Measurements from ENCODE around the gene ZNF526.

The ZNF526 gene

DNA sequence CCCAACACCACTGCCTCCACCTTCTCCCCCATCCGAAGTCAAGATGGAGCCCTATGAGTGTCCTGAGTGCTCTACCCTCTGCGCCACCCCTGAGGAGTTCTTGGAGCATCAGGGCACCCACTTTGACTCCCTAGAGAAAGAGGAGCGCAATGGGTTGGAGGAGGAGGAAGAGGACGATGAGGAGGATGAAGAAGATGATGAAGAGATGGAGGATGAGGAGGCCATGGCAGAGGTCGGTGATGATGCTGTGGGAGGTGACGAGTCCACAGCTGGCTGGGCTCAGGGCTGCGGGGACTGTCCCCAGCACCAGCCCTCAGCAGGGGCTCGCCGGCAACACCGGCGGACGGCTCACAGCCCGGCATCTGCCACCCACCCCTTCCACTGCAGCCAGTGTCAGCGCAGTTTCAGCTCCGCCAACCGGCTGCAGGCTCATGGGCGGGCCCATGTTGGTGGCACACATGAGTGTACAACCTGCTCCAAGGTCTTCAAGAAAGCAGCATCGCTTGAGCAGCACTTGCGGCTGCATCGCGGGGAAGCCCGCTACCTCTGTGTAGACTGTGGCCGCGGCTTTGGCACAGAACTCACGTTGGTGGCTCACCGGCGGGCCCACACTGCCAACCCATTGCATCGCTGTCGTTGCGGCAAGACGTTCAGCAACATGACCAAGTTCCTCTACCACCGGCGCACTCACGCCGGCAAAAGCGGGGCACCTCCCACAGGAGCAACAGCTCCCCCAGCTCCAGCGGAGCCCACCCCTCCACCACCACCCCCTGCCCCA is 5.0 kb downstream of the ZNF526 start:
- DNase-seq (ENCODE audit: low read depth): no peak

DNA sequence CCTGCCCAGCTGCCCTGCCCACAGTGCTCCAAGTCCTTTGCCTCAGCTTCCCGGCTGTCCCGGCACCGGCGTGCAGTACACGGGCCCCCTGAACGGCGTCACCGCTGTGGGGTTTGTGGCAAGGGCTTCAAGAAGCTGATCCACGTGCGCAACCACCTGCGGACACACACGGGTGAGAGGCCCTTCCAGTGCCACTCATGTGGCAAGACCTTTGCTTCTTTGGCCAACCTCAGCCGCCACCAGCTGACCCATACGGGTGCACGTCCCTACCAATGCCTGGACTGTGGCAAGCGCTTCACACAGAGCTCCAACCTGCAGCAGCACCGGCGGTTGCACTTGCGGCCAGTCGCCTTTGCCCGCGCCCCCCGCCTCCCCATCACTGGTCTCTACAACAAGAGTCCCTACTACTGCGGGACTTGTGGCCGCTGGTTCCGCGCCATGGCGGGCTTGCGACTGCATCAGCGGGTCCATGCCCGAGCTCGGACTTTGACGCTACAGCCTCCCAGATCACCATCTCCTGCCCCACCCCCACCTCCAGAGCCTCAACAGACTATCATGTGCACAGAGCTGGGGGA is 5.7 kb downstream of the ZNF526 start:
- DNase-seq (ENCODE audit: low read depth): no peak

DNA sequence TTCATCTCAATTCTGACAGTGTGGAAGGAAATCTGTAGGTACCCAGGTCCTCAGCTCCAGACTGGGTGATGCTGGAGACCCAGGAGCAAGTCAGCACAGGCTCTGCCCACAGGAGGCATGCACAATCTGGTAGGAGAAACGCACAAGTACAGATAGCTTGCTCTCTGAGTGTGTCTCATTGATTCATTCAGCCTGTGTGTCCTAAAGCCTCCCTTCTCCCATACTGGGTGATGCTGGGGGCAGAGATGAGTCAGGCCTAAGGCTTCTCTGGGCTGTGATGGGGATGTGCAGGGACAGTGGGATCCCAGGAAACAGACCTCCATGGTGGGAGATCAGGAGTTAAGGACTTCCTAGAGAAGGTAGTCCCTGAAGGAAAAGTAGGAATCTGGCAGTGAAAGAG is 6.8 kb downstream of the ZNF526 start:
- DNase-seq (ENCODE audit: low read depth): no peak

DNA sequence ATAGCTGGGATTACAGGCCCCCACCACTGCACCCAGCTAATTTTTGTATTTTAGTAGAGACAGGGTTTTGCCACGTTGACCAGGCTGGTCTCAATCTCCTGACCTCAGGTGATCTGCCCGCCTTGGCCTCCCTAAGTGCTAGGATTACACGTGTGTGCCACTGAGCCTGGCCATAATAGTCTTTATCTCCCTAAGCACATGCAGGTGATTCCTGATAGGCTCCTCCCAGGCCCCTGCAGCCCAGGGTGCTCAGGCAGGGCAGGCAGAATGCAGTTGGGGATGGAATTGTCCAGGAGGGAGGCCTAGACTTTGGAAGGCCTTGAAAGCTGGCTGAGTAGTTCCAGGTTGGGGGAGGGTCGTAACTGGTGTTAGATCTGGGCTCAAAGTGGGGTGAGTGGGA is 8.5 kb downstream of the ZNF526 start:
- DNase-seq (ENCODE audit: low read depth): no peak

DNA sequence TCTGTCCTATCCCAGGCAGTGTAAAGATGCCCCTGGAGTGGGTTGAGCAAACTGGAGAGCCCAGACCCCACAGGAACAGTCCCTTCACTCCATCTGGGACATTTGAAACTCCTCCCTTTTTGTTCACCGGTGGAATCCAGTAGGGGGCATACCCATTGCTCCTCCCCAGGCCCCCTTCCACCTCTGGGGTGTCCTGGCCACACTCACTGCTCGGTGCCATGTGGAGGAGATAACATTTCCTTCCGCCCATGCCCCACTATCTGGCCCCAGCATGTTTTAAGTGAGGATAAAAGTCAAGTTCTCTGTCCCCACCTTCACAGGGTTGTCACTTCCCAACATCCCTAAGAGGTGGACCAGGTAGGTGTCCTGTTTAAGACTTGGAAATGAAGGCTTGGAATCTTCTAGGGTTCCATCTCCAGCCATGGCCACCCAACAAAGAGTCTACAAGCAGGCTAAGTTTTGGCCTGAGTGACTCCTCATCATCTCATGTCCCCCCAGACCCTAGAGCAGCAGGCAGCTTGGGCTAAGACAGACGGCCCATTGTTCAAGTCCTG is 9.3 kb downstream of the ZNF526 start:
- DNase-seq (ENCODE audit: low read depth): no peak

DNA sequence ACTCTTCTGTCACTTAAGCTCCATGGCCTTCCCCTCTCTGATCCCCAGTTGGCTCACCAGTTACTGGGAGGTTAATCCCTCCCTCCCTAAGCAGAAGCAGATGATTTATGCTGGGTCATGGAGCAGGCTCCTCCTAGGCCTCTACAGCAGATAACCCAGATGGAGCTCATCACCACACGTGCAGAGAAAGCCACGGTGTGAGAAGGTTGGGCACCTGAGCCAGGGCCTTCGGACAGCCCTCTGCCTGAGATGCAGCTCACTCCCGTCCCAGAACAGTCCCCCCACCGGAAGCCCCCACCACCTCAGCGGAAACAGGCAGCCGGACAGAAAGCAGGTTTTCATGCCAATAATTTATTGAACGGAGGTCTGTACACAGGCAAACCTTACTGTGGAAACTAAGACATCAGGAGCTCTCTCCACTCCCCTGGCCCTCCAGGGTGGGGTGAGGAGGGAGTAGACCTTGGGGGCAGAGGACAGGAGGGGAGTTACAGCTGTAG is 9.8 kb downstream of the ZNF526 start:
- no peak for DNase-seq (ENCODE audit: low read depth)

DNA sequence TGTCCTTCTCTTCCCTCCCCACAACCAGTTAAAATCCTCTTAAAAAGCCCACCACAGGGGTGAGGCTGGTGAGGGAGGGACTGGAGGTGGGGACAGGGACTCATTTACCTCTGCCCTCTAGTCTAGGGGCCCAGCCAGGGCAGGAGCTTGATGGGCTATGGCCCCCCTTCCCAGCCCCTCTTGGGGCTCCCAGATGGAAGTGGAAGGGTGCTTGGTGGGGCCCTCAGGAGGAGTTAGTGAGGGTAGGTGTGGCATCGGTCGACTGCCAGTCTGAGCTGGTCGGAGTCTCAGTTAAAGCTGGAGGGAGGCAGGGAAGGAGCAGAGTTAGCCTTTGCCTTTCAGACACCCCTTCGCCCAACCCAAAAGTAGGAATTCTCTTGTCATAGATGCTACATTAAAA is 10.5 kb downstream of the ZNF526 start:
- DNase-seq (ENCODE audit: low read depth): no peak

DNA sequence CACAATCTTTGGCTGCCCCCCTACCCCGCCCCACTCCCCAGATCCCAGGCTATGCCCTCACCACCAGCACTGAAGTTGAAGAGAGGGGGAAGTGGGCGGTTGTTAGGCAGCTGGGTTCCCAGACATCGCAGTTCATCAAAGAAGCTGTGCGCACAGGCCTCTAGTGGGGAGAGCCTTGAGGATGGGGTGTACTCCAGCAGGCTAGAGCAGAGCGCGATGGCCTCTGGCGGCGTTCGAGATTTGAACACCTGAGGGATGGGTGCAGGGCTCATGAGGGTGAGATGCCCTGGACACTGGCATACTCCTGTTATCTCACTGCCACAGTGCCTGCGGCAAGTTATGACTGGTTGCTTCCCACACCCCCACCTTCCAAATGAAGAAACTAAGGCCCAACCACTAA is 12.3 kb downstream of the ZNF526 start:
- no peak for DNase-seq (ENCODE audit: low read depth)

DNA sequence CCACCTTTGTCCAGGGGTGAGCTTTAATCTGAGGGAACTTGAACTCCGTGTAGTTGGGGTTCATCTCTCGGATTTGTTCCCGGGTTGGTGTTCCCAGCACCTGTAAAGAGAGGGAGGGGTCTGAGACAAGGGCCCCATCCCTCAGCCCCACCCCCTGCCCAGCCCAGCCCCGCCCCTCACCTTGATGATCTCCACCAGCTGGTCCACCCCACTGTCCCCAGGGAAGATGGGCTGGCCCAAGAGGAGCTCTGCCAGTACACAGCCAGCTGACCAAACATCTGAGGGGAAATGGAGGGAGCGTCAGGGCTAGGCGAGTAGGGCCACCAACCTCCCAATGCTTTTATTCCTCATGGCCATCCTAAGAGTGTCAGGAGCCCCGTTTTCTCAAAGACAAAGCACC is 13.0 kb downstream of the ZNF526 start:
- DNase-seq (ENCODE audit: low read depth): no peak

DNA sequence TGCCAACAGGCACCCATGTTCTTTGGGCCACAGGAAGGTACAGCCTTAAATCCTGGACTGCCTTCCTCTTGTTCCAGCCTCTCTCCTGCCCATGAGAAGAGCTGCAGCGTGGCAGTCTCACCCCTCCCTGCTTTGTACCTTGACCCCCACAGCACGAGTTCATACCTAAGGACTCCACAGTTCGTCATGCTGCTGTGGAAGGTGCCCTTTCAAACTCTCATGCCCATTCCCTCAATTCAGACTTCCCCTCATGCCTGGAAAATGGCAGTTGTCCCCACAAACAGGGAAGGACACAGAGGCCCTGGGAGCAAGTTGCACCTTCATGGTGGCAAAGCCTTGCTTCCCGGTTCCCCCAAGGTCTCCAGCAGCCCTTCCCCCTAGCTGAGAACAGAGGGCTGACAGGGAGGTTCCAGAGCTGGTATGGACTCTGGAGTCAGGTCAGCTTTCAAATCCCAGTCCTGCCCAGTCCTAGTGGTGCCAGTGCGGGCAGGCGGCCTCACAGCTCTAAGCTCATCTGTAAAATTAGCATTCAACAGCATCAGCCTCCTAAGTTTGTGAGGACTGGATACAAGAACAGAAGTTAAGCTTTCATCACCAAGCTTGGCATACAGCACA is 13.7 kb downstream of the ZNF526 start:
- no peak for DNase-seq (ENCODE audit: low read depth)

DNA sequence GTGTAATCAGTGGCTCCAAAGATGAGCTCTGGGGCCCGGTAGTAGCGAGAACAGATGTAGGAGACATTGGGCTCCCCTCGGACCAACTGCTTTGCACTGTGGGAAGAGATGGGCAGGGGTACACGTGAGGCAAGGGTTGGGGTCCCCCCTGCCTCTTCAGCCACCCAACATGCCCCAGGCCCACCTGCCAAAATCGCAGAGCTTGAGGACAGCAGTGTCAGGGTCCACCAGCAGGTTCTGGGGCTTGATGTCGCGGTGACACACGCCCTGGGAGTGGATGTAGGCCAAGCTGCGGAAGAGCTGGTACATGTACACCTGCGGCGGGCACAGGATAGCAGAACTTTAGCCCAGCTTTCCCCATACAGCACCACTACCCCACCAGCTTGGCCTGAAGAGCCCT is 14.3 kb downstream of the ZNF526 start:
- no peak for DNase-seq (ENCODE audit: low read depth)

DNA sequence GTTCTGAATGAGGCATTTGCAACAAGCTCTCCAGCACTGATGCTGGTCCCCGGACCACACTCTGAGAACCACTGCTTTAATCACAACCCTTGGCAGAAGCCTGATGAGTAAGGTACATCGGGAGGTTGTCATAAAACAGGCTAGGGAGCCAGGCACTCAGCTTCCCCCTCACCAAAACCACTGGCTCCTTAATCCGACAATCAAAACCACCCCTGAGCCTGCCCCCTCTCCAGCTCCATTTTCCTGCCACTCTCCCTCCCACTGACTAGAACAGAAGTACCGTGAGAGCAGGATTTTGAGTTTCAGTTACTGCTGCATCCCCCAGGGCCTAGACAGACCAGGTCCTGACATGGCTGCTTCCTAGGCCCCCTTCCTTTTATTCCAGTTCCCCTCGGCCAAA is 15.1 kb downstream of the ZNF526 start:
- DNase-seq (ENCODE audit: low read depth): no peak

DNA sequence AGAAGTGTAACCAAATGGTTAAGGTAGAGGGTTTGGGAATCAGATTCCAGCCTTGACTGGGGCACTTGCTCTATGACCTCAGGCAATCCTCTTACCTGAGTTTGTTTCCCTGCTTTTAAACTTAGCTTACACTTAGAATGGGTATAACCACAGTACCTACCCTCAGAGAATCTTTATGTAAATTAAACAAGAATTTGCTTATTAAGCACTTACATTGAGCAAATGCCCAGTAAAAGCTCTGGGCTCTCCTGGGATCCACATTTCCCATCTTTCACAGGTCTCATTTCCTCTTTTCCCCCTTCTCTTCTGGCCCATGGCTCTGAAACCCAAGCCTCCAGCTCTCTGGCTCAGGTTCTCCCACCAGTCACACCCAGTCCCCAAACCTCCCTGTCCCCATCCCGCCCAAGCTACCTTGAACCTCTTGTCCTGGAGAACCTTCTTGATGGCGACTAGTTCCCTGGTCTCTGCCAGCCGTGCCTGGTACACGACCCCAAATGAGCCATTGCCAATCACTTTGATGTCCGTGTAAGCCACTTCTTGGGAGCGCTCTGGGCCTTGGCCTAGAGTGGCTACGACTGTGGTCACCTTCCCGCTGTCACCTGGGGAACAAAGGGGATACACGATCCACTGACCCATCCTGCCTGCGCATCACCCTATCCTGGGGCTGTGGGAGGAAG is 19.6 kb downstream of the ZNF526 start:
- no peak for DNase-seq (ENCODE audit: low read depth)

DNA sequence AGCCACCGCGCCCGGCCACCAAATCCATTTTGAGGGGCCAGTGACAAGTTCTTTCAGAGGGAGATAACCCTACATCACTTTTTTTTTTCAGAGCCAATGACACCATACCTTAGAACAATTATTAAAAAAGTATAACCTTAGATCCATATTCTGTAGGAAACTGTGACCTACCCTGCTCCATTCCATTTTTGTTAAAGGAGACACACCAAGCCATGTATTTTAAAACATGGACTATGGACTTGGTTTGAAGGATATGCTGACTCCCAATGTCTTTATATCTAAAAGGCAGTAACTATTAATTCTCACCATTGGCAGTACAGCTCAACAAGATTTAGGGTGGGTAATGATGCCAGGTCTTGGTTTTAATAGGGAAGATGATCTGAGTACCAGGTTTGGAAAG is 21.2 kb downstream of the ZNF526 start:
- no peak for DNase-seq (ENCODE audit: low read depth)

DNA sequence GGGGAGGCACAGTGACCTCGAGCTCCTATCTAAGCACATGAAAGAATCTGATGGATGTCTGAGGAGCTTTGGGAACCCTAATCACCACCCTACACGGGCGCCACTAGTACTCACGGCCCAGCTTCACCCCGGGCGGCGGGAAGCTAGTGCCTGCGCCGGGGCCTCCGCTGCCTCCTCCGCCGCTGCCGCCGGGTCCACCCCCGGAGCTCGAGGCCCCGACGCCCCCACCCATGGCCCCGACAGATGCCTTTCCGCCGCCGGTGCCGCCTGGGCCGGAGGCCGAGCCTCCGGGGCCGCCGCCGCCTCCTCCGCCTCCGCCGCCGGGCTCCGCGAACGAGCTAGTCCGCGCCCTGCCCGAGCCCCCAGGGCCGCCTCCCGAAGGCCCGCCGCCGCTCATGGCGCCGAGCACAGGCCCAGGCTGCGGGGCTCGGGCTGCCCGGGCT is 22.0 kb downstream of the ZNF526 start:
- DNase-seq (ENCODE audit: low read depth): peak; percentile 21

DNA sequence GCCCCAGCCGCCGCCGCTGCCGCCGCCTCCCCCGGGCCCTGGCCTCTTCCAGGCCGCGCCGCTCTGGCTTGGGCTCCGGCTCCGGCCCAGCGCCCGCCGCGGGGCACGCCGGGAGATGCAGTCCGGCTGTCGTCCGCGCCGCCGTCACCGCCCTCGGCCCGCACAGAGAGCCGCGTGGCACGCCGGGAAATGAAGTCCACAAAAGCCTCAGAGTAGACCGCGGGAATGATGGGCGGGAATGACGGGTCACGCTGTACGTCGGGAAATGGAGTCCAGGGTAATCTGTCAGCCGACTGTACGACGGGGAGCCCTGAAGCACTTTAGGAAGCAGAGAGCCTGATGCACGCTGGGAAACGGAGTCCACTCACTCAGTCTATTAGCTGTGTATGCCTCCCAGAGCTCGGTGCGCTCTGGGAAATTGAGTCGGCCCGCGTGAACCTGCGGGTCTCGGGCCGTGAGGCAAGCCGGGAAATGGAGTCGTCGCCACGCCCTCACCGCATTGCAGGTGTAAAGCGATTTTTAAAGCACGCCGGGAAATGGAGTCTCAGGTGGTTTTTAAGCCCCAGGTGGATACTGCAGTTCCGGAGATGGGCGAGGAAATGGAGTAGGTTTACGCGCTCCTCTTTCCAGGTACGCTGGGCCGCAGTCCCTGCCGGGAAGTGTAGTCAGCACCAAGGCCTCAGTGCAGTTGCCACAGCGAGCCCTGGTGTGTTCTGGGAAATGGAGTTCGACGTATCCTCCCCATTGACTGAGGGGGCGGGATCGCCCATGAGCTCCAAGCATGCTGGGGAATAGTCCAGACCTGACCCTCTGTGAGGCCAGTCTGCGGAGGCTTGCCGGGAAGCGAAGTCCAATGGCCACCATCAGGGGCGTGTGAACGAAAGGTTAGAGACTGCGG is 22.6 kb downstream of the ZNF526 start, which contains the start of gene GSK3A:
Gene GSK3A (minus strand): TSS at position 91 of the 898 bp plus-strand sequence. CDS start 137 bp downstream, outside the sequence.
- DNase-seq (ENCODE audit: low read depth): peak; percentile 94

DNA sequence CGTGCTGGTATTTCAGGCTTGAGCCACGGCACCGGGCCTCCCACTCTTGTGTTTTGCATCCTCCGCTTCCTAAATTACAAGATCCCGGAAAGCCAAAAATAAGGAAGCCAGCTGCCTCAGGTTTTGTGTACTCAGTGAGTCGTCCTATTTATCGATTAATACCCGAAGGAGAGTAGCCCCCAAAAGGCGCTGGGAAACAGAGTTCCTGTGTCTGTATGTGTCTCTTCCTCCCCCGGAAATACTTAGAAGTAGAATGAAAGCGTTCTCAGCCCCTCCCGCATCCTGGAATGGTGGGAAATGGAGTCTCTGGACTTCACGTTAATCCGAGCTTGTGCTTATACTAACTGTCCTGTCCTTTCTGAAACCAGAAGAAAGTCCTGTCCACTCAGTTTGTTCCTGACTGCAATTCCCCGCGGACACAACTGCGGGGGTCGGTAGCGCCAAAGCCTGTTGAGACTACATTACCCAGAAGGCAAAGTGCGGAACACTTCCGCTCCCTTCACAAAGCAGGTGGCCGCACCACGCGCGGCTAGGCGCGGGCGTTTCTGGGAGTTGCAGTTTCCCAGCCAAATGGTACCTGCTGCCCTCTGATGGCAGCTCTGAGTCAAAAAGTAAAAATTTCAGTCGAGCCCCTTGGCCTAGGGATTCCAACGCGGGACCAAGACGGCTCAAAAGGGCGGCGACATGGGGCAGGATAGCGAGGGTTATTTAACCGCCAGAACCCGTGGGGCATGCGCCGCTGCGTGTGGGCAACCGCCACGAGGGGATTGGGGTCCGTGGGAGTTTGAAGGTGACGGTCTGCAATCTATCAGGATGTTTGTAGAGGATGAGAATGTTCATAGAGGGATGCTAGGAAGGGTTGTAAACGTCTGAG is 24.5 kb downstream of the ZNF526 start:
- peak; percentile 88 for DNase-seq (ENCODE audit: low read depth)

DNA sequence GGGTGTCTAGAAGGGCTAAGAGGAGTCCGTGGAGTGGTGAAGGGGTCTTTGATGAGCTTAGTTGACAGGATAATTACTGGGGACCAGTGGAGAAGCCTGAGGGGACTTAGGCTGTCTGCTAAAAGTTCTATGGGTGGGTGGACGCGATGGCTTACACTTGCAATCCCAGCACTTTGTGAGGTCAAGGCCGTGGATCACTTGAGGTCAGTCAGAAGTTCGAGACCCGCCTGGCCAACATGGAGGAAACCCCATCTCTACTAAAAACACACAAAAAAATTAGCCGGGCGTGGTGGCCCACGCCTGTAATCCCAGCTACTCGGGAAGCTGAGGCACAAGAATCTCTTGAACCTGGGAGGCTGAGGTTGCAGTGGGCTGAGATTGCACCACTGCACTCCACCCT is 25.1 kb downstream of the ZNF526 start:
- DNase-seq (ENCODE audit: low read depth): no peak

DNA sequence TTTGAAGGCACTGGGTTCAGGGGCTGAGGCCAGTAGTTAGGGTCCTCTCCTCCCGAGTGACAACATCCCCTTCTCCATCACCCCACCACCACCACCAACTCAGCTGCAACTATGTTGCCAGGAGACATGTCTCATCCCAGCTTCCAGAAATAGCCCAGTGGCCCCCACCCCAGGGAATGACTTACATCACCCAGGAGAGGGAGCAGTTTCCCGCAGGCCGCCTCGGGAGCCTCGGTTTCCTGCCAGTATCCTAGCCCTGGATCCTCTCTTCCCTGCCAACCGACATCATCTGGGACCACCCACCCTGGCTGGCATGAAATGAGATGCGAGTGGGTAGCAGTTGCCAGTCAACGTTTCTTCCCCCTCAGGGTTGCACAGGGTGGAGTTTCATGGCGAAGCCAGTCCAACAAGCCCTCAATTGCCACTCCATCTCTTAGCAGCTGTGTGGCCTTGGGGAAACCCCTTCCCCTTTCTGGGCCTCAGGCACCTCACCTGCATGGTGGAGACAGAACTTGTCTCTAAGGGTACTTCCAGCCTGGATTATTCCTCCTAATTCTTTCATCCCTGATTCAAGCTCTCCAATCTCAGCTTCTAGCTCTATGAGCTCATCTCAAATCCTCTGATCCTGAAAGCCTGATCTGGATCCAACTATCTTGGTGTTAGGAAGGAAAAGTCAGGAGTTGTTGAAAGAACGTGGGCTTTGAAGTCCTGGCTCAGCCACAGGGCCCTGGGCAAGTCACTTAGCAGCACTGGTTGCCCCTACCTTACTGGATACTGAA is 26.2 kb downstream of the ZNF526 start:
- no peak for DNase-seq (ENCODE audit: low read depth)

Data from activated T-helper 9 cell treated with anti-CD3 and anti-CD28 coated beads, Interleukin-2, amount 50 U/mL, for 16 hours (primary cell).